ENCODE results near the gene CCR7. TPM values are rescaled to one million over a fixed set of nuclear protein-coding genes. Genes with fewer than 3 reads are reported as not detected.
A peak's percentile ranks its signal among the peaks of the same experiment; 100 is the strongest.

CCR7 gene
- 0.20 TPM for polyA plus RNA-seq (ENCODE audit: insufficient read length)
- long read RNA-seq, donor 1 = 0 reads
- long read RNA-seq, donor 2 = 0 reads
- long read RNA-seq, donor 3 = 0 reads
- long read RNA-seq, donor 4 = 0 reads
- long read RNA-seq, donor 5 = 0 reads
- long read RNA-seq, donor 6, partial matches to known transcripts = 0 of 1 reads
- long read RNA-seq, donor 6, other reads (novel, unspliced or antisense) = 0 of 1 reads
- long read RNA-seq, donor 7 = 0 reads
- long read RNA-seq, donor 8 = 0 reads

GRCh38 chr17:40564883-40565768 is at the start of gene CCR7:
TSS of gene CCR7 (minus strand) at chr17:40565472. CDS start at chr17:40565409, 63 bp downstream.
- no peak for DNase-seq

GRCh38 chr17:40614431-40615067 is 49.3 kb upstream of the CCR7 start:
- no peak for DNase-seq

GRCh38 chr17:40613467-40614154 is 48.3 kb upstream of the CCR7 start:
- DNase-seq = no peak

- DNase-seq = no peak
Observed at GRCh38 chr17:40612599-40613244, 47.5 kb upstream of the CCR7 start.

- DNase-seq = no peak
Observed at GRCh38 chr17:40611840-40612474, 46.7 kb upstream of the CCR7 start.

GRCh38 chr17:40610359-40610758 is 45.1 kb upstream of the CCR7 start:
- no peak for DNase-seq

GRCh38 chr17:40608061-40608581 is 42.8 kb upstream of the CCR7 start:
- DNase-seq = no peak

- DNase-seq = no peak
Observed at GRCh38 chr17:40607641-40608040, 42.4 kb upstream of the CCR7 start.

- DNase-seq = no peak
Observed at GRCh38 chr17:40606548-40607353, 41.5 kb upstream of the CCR7 start.

- DNase-seq = no peak
Observed at GRCh38 chr17:40605306-40605705, 40.0 kb upstream of the CCR7 start.

GRCh38 chr17:40604327-40605080 is 39.2 kb upstream of the CCR7 start:
- no peak for DNase-seq

- DNase-seq = no peak
Observed at GRCh38 chr17:40602445-40603443, 37.5 kb upstream of the CCR7 start.

- DNase-seq = no peak
Observed at GRCh38 chr17:40600486-40601046, 35.3 kb upstream of the CCR7 start.

- no peak for DNase-seq
Observed at GRCh38 chr17:40599468-40599763, 34.1 kb upstream of the CCR7 start.

GRCh38 chr17:40598619-40599467 is 33.6 kb upstream of the CCR7 start:
- peak; percentile 83 for DNase-seq

- DNase-seq = no peak
Observed at GRCh38 chr17:40598301-40598618, 33.0 kb upstream of the CCR7 start.

Data from left kidney (tissue), 8 donors.